Stimulated activated CD8-positive, alpha-beta memory T cell treated with anti-CD3 and anti-CD28 coated beads, Interleukin-15, amount 100 ng/mL, for 48 hours (primary cell): Measurements from ENCODE around the gene MR1.
"Not testable (repeated sequence)": the region's sequence is repeated elsewhere in the genome, so short reads cannot be mapped to it uniquely, and the experiment has no call there.

ENCODE experiments used
- DNase-seq, 2 donors: peaks; one replicate each; pipeline ENCODE4 v3.0.0-alpha.2; 2020; ENCODE audit warnings: low read depth in 2 of 2

Gene MR1

GRCh38 chr1:181028615-181029014, 5.2 kb upstream of the MR1 start:
- no peak for DNase-seq

GRCh38 chr1:181032535-181032934, 1.2 kb upstream of the MR1 start:
- no peak for DNase-seq

GRCh38 chr1:181033128-181033798, 520 bp upstream of the MR1 start:
- no peak for DNase-seq

- not testable (repeated sequence) for DNase-seq
Measured at GRCh38 chr1:181035210-181035609, 1.4 kb downstream of the MR1 start.

- no peak for DNase-seq
Measured at GRCh38 chr1:181036107-181036836, 2.5 kb downstream of the MR1 start.

- no peak for DNase-seq
Measured at GRCh38 chr1:181037386-181037785, 3.6 kb downstream of the MR1 start.

- DNase-seq = peak in 1 of 2 donors; percentile 45
Measured at GRCh38 chr1:181038399-181038873, 4.7 kb downstream of the MR1 start.

GRCh38 chr1:181040284-181040865, 6.6 kb downstream of the MR1 start:
- DNase-seq = no peak

- no peak for DNase-seq
Measured at GRCh38 chr1:181043025-181043888, 9.5 kb downstream of the MR1 start.

GRCh38 chr1:181044449-181044966, 10.7 kb downstream of the MR1 start:
- peak; percentile 60 to 74 for DNase-seq

GRCh38 chr1:181045946-181046345, 12.2 kb downstream of the MR1 start:
- not testable (repeated sequence) for DNase-seq

- no peak for DNase-seq
Measured at GRCh38 chr1:181049378-181049777, 15.6 kb downstream of the MR1 start.

- no peak for DNase-seq
Measured at GRCh38 chr1:181050922-181051321, 17.1 kb downstream of the MR1 start.

GRCh38 chr1:181056560-181056959, 22.8 kb downstream of the MR1 start:
- no peak for DNase-seq

- DNase-seq = no peak
Measured at GRCh38 chr1:181057079-181057478, 23.3 kb downstream of the MR1 start.

- DNase-seq = no peak
Measured at GRCh38 chr1:181059435-181059834, 25.7 kb downstream of the MR1 start.

GRCh38 chr1:181060066-181060465, 26.3 kb downstream of the MR1 start:
- DNase-seq = no peak

- not testable (repeated sequence) for DNase-seq
Measured at GRCh38 chr1:181060947-181061346, 27.2 kb downstream of the MR1 start.

GRCh38 chr1:181061487-181061886, 27.7 kb downstream of the MR1 start:
- no peak for DNase-seq

GRCh38 chr1:181061891-181062835, 28.4 kb downstream of the MR1 start:
- DNase-seq = peak in 1 of 2 donors; percentile 27
